Lower leg skin (tissue), 3 donors: ENCODE results near the gene BAZ1B.

ENCODE experiments used
- CTCF ChIP-seq, 3 donors: fragments of 450-650 bp; IDR thresholded peaks; one replicate each; pipeline ENCODE4 v1.5.1; 2016; ENCODE audit warnings: antibody characterized with exemption in 3 of 3, mild to moderate bottlenecking in 3 of 3, moderate library complexity in 2 of 3
- POLR2A ChIP-seq, 2 donors: fragments of 450-650 bp; IDR thresholded peaks; one replicate each; pipeline ENCODE4 v1.6.1; 2016 to 2017; ENCODE audit warnings: antibody characterized with exemption in 2 of 2, mild to moderate bottlenecking in 1 of 2, moderate library complexity in 1 of 2

GRCh38 chr7:73512018-73512780, 9.9 kb downstream of the BAZ1B start:
- TF ChIP-seq CTCF (IDR thresholded peaks at IDR 0.05): no peak
- TF ChIP-seq POLR2A (IDR thresholded peaks at IDR 0.05): no peak
